Embryonic facial prominence (tissue), 1 donor: ENCODE measurements around the gene PYGO1.
A peak's percentile ranks its signal among the peaks of the same experiment; 100 is the strongest.
"Not testable (repeated sequence)": the region's sequence is repeated elsewhere in the genome, so short reads cannot be mapped to it uniquely, and the experiment has no call there.

Experiments used
- DNase-seq: peaks from one replicate; pipeline ENCODE4 v3.0.0-alpha.2; 2016; ENCODE audit errors: extremely low spot score

The PYGO1 gene, protein sequence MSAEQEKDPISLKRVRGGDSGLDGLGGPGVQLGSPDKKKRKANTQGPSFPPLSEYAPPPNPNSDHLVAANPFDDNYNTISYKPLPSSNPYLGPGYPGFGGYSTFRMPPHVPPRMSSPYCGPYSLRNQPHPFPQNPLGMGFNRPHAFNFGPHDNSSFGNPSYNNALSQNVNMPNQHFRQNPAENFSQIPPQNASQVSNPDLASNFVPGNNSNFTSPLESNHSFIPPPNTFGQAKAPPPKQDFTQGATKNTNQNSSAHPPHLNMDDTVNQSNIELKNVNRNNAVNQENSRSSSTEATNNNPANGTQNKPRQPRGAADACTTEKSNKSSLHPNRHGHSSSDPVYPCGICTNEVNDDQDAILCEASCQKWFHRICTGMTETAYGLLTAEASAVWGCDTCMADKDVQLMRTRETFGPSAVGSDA

DNA sequence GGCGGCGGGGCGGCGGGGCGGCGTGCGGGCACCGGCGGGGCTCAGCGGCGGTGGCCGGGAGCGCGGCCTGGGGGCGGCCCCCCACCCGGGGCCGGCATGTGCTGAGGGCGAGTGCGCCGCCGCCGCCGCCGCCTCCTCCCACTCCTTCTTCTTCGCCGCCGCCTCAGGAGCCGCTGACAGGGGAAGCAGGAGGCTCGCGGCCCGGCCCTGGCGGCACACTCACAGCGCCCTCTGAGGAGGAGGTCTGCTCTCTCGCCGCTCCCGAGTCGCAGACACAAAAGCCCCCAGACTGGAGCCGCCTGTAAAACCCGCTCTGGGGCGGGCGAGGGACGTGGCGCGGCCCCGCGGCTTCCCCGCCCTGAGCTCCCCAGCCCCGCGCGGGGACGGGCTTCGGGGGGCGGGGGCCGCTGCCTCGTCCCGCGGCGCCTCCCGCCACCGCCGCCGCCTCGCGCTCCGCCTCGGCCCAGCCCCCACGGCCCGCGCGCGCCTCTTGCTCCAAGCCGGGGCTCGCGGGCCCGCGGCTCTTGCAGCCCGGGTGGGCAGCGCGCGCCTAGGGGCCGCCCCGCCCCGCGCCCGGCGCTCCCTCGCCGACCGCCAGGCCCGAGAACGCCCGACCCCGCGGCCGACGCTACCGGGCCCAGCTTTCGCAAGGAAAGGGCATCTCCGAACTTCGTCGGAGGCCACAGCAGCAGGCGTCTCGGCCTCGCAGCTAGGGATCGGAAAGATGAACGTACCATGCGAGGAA is at the start of gene PYGO1:
TSS of gene PYGO1 (minus strand) at position 276 of the 745 bp plus-strand sequence. CDS start 462 bp downstream, outside the sequence.
- peak; percentile 46 for DNase-seq

DNA sequence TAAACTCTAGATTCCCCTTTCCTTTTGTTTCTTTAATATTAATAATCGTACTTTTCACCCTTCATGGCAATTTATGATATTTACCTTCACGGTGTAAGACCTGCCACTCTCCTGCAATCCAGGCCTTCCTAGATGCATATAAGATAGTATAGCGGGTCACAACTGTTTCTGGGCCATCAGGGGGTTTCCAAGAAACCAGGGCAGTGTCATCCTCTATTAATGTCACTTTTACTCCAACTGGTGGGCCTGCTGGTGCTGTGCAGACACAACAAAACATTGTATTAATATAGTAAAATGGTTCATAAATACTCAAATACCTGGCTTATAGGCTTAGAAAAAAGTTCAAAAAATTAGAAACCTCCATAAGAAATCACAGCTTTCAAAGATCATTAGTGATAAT is 48.9 kb upstream of the PYGO1 start:
- DNase-seq = no peak

DNA sequence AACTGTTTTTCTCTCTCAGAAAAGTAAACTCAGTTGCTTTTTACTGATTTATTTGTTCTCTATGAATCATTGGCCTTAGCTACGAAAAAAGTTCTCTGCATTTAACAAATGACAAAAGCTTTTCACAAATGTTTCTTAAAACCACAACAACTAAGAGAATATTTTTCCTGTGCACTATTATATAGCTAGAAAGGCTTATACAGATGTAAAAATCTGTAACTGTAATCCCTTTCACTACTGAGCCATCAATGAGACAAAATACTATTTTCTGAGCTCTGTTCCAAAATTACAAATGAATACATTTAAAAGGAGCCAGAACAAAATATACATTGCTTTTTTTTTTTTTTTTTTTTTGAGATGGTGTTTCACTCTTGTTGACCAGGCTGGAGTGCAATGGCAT is 45.6 kb upstream of the PYGO1 start:
- DNase-seq = no peak

DNA sequence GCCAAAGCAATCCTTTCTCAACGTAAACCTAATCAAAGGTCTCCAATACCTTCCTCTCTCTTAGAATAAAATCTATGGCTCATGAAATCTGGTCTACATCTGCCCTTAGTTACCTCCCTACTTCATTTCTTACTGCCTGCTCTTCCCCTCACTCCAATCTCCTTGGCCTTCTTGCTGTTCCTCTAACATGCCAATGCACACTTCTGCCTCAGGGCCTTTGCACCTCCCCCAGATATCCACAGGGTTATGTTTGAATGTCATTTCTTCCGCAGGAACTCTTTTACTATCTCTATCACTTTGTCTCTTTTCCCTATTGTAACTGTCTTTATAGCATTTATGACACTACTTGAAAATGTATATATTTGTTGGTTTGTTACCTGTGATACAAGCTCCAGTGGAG is 44.3 kb upstream of the PYGO1 start:
- no peak for DNase-seq

DNA sequence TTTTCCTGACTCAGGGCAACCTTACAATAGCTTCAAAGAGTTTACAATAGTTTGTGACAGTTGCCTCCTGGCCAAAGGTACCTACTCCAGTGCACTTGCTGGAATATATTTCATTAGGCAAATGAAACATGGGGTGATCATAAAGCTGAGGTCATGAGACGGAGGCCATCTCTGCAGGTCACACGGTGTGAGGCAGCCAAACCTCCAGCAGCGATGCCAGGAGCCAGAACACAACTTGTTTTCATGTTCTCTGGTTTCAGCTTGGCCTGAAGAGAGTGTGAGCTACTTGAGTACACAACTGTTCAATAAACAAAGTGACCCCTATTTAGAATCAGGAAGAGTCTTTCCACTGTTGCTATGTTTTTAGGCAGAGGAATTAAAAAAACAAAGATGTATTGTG is 42.7 kb upstream of the PYGO1 start:
- DNase-seq = no peak

DNA sequence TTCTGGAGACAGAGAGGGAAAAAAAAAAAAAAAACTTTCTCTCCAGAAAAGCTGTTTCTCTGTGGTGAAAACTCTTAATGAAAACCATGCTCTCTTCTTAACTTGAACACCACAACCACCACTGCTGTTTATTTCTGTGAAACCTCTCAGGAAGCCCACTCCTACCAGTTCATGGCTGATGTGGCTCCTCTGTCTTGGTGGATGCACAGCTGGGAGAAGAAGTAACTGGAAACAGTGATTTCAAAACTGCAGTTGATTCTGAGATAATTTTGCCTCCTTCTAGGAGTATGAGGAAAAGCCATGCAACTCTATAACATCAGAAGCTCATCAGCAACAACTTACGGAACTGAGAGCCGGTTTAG is 40.2 kb upstream of the PYGO1 start:
- DNase-seq = peak; percentile 61

DNA sequence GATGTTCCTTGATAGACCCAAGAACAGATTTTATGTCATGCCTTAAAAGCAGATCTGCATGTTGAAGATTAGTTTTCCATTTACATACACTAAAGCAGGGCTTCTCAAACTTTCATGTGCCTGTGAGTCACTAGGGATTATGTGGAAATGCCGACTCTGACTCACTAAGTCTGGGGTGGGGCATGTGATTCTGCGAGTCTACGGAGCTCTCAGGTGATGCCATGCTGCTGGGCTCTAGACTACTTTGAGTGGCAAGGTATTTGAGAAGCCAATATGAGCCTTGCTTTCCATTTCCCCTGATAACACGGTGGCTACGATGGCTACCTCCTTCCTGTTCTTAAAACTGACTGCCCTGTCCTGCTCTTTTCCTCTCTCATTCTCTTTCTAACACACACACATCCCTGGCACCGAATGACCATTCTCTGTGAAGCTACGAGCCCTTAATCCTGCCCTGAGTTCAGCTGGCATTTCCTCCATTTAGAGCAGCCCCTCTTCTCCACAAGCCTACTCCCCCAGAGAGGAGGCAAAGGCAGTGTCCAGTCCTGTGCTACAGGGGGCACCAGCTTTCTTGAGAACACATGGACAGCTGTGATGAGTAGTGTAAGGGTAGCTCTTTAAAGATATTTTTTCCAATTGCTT is 39.7 kb upstream of the PYGO1 start:
- no peak for DNase-seq

DNA sequence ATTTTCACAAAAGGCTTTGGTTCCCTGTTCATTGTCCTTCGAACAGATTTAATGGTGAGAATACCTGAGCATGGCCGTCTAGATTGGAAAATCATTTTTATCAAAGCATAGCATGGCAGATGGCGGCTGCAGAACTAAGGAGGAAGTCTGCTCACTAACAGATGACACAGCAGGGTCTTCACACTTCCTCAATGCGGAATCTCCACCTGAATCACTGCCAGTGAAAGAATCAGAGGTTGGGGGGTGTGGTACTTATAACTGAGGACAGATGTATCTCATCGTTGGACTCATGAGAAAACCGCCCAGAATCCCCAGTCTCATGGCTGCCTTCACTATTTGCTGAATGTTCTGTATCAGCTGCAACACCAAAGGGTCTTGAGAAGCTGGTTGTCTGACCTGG is 31.6 kb upstream of the PYGO1 start:
- DNase-seq = no peak

DNA sequence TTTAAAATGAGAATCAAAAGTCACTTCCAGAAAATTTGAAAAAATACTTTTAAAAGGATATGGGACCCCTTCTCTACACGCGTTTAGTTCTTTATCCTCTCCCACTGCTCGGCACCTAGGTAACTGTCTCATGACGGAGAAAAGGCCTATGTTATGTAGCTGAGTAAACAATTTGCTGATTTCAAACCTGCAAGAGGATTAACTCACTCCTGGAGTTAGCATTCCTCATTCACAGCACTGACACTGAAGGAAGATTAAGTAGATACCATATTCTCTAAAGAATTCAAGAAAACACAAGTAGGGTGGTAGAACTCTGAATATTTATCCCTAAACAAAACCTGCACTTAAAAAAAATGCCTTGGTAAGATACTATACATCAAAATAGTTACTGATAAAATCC is 30.2 kb upstream of the PYGO1 start:
- no peak for DNase-seq

DNA sequence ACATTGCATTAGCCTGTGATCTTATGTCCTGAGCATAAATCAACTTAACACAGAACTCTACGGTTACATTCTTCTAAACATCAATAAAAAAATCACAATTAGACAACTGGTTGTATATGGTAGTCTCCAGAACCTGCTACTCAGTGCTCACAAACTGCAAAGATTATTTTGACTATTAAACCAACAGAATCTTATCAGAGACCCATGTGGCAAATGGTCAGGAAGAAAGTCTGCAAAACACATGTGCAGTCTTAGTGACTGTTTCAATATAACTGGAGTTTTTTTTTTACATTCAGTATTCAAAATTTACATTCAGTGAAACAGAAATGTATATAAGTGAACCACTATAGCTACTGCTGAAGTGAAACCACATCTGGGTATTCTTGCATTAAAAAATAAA is 27.3 kb upstream of the PYGO1 start:
- no peak for DNase-seq

DNA sequence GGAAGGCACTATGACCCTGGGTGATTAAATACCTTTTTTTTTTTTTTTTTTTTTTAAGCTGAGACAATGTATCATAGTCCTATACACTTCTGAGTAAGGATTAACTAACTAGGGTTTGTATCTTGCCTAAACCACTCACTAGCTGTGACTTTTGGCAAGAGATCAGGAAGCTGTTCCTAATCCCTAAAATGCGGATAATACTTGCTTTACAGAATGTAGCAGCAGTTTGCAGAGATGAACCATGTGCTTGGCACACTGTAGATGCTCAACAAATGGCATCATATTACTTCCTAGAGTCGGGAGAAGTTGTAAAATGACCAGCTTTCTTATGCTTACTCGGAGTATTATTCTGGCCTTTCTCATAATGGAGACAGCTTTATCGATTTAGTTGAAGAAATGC is 25.6 kb upstream of the PYGO1 start:
- no peak for DNase-seq

DNA sequence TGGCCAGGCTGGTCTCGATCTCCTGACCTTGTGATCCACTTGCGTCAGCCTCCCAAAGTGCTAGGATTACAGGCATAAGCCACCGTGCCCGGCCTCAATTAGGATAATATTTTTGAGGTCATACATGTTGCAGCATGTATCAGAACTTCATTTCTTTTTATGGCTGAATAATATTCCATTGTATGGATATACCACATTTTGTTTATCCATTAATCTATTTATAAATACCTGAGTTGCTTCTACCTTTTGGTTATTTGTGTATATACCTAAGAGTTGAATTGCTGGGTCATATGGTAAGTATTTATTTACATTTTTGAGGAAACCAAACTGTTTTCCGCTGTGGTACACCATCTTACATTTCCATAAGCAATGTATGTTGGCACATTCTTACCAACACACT is 18.1 kb upstream of the PYGO1 start:
- no peak for DNase-seq

DNA sequence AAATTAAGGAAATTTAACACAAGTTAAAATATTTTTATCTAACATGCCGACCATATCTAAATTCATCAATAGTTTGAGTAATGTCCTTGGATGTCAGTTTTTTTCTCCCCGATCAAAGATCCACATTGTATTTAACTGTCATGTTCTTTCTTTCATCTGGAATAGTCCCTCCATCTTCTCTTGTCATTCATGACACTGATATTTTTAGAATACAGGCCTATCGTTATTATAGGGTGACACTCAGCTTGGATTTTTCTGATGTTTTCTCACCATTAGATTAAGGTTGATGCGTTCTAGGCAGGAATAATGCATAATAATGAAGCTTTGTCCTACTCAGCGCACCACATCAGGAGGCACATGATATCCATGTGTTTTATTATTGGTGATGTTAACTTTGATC is 13.2 kb upstream of the PYGO1 start:
- DNase-seq = no peak

DNA sequence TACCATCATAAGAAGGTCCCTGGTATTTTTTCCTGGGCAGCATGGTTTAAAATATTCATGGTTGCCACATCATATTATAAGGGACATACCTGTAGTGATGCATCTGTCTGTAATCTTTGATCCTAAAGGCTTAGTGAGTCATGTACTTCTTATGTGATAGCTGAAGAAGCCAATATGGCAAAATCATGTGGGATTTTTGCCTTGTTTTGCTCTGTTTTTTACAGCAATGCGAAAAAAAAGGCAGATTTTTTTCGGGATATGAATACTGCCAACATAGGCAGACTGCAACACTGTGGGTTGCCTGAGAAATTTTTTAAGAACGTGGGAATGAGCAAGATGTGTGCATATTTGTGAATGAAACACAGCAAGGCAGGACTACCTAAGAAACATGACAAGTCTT is 11.3 kb upstream of the PYGO1 start:
- DNase-seq = no peak

DNA sequence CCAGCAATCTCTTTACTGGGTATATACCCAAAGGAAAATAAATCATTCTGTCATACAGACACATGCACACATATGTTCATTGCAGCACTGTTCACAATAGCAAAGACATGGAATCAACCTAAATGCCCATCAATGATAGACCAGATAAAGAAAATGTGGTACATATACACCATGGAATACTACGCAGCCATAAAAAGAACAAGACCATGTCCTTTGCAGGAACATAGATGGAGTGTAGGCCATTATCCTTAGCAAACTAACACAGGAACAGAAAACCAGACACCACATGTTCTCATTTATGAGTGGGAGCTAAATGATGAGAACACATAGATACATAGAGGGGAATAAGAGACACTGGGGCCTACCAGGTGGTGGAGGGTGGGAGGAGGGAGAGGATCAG is 4.9 kb upstream of the PYGO1 start:
- not testable (repeated sequence) for DNase-seq

DNA sequence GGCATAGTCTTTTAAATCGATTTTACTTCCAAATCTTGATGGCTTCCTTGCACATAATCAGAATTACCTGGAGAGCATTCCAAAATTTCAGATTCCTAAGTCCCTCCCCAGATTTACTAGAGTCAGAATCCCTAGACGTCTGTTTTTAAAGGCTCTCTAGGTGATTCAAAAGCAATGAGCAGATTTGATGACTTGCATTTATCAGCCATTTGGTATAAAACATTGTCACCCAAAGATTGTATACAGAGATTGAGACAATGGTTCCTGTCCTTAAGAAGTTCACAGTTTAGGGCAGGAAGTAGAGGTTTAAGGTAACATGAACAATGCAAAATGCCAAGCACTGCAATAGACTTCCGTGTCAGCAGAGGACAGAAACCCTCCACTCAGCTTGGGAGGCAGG is 2.6 kb upstream of the PYGO1 start:
- no peak for DNase-seq

DNA sequence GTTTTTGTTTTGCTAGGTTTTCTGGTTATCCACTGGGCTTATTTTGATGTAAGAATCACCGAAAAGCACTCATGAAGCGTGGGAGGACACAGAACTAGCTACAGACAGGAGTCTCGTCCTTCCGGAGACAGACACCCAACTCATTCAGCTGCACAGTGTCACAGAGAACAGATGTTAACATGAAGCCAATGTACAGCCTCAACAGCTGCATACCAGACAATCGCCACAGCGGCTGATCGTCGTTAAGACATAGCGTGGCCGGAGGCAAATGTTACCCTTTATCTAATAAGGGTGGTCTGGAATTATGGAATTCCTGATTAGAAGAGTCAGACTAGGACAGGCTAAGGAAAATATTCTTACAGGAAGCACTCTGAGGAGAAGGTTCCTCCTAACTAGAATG is 1.1 kb upstream of the PYGO1 start:
- DNase-seq = no peak

DNA sequence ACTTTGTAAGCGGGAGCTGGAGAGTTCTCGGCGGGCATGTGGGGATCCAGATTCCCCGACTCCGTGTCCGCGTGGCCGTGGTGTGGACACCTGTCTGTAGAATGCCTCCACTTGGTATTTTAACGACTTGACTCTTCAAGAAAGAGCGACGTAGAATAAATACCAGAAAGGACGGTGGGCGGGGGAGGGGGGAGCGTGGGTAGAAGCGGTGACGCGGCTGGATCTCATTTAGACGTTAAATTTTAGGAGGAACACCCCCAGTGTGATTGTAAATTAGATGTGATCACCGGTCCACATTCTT is 620 bp upstream of the PYGO1 start:
- DNase-seq = no peak

DNA sequence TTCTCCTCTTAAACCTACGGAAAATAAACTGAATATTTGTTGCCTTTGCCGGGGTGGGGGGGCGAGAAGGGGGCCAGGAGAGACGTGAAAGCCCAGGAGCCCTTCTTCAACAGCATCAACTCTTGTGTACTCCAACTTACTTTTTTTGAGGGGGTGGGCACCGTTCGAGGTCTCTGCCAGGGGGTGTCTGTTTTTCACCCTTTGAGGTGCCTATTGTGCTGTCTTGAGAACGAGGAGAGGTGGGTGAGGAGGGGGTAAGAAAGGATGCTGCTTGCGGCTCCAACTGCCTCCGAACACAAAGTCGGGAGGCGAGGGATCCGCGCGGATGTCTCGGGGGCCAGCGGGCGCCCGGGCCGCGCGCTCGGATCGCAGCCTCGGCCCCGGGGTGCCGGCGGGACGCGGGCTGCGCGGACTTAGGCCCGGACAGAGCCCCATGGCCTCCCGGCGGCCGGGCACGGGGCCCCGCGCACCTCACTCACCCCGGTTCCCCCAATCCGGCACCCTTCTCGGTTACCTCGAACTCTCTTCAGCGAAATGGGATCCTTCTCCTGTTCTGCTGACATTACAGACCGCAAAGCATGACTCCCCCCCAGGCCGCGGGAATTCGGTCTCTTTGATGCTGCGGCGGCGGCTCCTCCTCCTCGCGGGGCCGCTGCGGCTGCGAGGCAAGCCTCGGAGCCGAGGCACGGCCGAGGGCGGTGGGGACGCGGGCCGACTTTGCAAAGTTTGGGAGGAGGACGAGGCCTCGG is 650 bp downstream of the PYGO1 start:
- DNase-seq = no peak

DNA sequence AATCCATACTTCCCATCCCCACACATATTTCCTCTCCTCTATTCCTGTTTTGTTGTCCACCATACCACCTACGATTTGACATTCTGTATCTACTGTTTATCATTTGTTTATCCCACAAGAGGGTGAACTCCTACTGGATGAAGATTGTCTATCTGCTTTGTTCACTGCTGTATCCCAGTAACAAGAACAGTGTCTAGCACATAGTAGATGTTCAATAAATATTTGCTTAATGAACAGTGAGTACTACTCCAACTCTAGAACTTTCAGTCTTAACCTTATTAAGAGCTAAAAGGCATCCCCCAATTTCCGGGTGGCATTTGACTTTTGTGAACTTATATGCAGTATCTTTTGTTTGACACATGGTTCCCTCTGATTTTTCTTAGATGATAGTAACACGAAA is 1.3 kb downstream of the PYGO1 start:
- DNase-seq = no peak

DNA sequence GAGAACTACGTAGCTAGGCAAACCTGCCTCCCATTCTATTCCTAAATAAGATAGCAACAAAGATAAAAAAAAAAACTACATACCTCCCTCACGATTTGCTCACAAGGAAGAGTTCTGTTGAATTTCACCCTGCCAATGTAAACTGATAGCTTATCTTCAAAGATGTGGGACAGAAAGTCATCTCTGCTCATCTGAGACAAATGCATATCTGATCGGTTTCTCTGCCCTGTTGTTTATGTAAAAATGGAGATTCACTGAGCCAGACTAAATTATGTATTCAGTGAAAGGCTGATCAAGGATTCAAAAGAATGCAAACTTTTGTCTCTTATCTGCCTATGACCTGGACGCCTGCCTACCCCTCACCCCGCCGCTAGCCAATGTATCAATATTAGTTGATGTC is 11.2 kb downstream of the PYGO1 start:
- DNase-seq = no peak

DNA sequence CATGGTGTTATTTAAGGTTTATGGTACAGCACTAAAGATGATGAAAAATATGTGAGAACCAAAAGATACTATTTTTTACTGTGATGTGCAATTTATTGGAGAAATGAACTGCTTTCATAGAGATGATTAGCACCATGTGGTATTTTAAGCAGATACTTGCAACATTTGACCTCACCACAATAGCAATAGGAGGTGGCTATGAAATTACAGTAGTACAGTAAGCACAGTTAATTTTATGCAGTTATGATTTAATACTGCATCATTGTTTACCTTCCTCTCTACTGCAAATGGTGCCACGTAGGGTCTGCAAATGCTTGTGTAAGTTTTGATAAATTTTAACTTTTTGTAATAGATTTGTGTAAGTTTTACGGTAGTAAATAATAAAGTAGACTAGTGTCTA is 14.0 kb downstream of the PYGO1 start:
- DNase-seq = no peak
